NCI-H510A (cell line): ENCODE results near the gene ABCA1.
"Not testable (repeated sequence)": the region's sequence is repeated elsewhere in the genome, so short reads cannot be mapped to it uniquely, and the experiment has no call there.

Experiments used
- DNase-seq: peaks from one replicate; lab custom pipeline; 2025; lab: John Stamatoyannopoulos, UW

Gene ABCA1

GRCh38 chr9:104871961-104872527 lies 55.9 kb downstream of the ABCA1 start:
- no peak for DNase-seq

DNA sequence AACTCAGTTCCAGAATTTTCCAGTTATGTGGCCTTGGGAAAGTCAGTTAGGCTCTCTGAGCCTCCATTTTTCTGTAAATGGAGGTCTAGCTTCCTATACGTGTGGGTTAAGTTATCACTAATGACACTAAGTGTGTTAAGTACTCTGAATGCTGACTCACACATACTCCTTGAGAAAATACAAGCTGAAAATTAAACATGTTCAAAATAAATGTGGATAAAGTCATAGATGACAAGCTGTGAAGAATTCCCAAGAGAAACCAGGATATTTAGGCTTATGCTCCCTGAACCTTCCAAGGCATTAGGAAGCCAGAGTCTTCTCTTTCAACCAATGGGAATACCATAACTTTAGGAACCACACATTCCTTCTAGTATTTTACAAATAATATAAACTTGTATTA lies 58.1 kb downstream of the ABCA1 start:
- DNase-seq, result no peak

DNA sequence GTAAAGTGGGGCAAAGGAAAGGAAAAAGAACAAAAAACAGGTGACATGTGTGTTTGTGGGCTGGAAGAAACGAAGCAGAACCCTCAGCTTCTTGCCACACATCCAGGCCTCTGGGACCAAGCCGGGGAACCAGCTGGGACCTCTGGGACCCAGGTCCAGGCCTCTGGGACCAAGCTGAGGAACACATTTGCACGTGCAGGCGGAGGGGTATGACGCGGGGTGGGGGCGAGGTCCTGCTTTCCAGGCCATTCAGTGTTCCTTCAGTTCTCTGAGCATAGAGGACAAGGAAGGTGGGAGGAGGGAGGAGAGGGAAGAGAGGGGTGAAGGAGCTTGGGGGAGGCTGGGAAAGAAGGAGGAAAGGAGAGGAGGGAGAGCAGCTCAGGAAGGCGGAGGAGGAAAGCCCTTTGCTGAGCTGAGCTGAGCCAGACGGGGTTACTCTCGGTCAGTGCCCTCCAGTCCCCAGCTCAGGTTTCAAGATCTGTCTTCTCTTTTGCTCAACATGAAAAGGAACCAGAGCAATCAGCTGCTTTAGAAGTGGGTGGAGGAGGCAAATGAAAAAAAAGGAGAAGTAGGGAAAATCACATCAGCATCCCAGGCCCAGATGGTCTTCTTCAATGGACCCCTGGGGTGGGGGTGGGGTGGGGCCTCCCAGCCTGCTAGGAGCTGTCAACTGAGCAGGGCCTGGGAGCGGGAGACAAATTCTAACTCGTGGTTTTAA lies 59.1 kb downstream of the ABCA1 start:
- peak; percentile 36 for DNase-seq

DNA sequence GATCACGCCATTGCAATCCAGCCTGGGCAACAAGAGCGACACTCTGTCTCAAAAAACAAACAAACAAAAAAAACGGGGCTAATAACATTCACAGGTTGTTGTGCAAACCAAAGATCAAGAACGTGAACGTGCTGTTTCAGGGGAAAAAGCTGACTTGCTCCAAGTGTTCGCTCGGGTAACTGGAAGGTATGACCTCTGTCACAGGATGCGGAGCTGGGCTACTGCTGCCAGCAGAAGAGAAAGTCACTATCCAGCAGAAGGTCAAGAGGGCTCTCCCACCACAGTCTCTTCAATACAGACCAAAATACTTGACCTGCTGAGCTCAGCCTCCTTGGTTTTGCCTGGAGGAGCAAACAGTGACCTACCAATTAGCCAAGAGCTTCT lies 59.7 kb downstream of the ABCA1 start:
- DNase-seq, result no peak

DNA sequence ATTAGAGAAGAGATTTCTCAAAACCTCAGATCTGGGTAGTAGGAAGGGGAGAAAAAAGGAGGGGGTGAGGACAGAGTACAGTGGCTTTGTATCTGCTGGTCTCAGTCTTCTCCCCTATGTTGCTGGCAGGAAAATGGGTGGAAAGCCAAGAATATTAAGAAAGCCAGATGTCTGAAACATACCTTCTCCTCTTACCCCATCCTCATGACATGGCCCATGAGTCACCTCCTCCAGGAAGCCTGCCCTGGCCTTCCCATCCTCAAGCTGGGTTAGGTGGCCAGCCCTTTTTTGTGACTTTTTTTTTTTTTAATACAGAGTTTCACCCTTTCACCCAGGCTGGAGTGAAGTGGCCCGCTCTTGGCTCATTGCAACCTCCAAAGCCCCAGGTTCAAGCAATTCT lies 61.8 kb downstream of the ABCA1 start:
- no peak for DNase-seq

GRCh38 chr9:104864675-104865104 lies 63.3 kb downstream of the ABCA1 start:
- no peak for DNase-seq

DNA sequence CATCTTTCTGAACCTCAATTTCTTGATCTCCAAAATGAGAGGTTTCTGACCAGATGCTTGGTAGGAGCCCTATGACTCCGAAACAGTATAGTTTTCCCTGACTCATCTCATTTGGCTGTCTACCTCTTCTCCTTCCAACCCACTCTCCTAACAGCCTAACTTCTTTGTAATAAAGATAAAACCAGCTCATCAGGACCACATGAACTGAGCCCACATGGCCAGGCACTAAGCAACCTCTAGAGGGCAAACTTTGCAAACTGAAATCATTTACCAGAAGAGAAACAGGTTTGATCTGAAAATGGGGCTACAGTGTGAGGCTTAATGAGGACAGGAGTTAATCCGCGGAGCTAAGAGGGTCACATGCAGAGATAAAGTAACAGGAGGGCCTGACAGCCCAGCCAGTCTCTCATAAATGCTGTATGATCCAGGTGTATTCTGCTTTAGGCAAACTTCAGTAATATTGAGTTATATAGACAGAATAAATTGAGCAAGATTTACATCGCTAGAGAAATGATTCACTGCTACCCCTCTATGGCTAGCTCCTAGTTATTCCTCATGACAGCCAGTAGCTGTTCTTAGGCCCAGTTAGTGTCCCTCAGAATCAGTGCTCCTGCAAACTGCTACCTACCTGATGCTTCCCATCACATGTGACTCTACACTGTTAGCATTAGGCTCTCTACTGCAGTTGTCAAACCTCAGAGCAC lies 64.6 kb downstream of the ABCA1 start:
- peak; percentile 53 for DNase-seq

DNA sequence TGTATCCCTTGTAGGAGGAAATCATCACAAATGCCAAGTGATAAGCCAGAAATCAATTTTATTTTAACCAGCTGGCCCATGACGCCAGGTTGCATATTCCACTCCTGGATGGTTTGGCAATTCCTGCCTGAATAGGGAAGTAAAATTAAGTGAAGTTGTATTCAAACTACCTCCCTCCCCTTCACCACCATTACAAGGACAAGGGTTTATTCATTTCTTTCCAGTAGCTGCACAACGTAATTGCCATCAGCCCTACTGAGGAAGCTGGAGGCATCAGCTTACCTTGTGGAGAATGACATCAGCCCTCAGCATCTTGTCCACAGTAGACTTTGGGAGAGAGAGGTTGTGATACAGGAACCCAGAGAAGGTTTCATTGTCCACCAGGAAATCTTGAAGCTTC lies 66.6 kb downstream of the ABCA1 start:
- DNase-seq, result no peak

DNA sequence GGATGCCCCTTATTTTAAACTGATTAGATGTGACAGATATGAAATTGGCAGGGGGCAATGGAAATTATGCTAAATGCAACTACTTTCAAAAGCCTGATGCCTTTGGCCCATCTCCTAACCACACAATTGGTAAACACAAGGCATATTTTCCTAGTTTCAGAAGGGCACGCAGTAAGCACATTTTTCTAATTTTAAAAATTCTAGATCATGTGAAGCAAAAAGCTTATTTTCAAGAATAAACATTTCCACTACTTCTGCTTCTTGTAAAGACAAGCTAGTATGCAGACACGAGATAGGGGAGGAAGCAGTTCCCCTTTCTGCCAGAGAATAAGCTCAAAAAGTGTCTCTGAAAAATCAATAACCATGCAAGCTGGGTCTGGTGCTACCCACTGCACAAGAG lies 67.7 kb downstream of the ABCA1 start:
- DNase-seq, result no peak

GRCh38 chr9:104858846-104859245 lies 69.1 kb downstream of the ABCA1 start:
- DNase-seq, result no peak

DNA sequence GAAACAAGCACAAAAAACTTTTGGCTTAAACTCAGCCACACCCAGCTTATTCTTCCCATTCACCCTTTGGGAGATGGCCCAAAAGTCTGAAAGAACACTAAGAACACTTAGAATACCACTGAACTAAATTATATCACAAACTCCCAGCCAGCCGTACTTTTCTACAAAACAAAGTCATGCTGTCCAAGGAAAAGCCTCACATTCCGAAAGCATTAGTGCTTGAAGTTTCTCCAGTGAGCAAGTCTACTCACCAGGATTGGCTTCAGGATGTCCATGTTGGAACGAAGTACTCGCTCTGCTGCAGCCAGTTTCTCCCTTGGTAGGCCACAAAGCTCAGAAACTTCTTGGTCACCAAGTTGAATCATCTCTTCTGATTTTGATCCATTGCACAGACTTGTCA lies 69.7 kb downstream of the ABCA1 start:
- no peak for DNase-seq

DNA sequence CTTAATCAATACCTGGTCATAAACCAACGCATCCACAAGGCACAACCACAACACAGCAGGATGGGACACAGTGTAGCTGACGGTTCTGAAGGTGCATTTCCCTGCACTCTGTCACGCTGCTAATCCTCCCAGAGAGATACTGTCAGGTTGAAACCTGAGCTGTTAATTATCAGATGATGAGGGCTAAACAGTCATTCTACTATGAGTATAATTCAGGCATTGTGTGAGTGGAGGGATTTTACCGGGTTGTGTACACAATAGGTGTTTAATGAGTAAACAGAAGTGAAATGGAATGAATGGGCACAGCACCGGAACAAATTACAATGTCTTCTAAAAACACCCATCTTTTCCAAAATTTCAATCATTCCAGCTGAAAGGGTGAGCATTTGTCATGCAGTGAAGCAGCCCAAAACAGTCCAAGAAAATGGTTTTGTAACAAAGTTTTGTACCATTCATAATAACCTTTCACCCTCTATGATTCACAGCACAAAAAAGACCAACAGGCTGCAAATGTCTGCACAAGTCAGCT lies 71.5 kb downstream of the ABCA1 start:
- DNase-seq, result peak; percentile 46

GRCh38 chr9:104855807-104856206 lies 72.1 kb downstream of the ABCA1 start:
- DNase-seq, result no peak

GRCh38 chr9:104855258-104855657 lies 72.7 kb downstream of the ABCA1 start:
- not testable (repeated sequence) for DNase-seq

GRCh38 chr9:104854613-104855012 lies 73.3 kb downstream of the ABCA1 start:
- no peak for DNase-seq

GRCh38 chr9:104853683-104854082 lies 74.3 kb downstream of the ABCA1 start:
- no peak for DNase-seq

- DNase-seq, result no peak
Measured at GRCh38 chr9:104853159-104853558, 74.8 kb downstream of the ABCA1 start.

DNA sequence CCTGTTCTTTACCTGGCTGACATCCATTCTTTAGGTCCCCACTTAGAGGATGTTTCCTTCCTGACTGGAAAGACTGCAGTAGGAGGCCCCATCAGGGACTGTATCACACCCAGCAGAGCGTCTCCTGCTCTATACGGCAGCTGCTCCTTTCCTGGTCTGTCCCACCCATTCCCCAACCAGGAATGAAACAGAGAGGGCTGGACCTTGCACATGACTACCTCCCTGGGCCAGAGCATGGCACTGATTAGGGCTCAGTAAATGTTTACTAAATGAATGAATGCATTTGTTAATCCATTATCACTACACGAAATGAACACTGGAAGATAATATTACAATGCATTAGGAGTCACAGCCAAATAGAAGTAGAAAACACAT lies 76.4 kb downstream of the ABCA1 start:
- no peak for DNase-seq

GRCh38 chr9:104850786-104851545 lies 77.0 kb downstream of the ABCA1 start:
- DNase-seq, result no peak

DNA sequence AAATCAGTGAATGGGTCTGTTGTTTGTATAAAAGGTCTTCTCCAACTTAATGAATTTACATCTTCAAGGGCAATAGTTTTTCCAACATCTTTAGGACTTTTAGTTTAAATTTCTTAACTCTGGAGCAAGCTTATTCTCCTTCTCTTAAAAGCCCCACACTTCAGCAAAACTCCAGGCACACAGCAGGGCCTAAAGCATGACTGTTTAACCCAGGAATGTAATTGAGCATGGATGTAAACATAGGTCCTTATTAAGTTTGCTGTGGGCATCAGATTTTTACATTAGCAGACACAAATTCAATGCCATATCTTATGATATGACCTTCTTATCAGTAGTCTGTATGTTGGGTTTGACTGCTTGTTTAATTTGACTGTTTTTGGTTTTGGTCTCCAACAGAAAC lies 78.9 kb downstream of the ABCA1 start:
- no peak for DNase-seq

DNA sequence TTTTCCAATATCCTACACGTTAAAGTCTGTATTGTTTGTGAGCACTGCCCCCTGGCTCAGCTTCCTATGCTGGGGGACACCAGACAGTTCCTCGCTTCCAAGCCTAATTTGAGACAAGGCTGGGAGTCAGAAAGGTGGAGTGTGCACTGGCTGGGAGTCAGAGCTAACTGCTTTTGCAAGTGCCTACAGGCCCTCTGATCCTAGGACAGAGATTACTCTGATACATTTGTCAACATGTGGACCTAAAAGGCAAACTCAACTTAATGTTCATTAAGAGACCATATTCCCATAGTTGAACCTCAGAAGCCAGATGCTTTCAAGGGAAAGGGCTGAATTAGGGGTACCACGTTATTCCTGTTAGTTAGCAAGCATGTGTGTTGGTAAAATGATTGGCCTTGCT lies 83.2 kb downstream of the ABCA1 start:
- DNase-seq, result no peak

DNA sequence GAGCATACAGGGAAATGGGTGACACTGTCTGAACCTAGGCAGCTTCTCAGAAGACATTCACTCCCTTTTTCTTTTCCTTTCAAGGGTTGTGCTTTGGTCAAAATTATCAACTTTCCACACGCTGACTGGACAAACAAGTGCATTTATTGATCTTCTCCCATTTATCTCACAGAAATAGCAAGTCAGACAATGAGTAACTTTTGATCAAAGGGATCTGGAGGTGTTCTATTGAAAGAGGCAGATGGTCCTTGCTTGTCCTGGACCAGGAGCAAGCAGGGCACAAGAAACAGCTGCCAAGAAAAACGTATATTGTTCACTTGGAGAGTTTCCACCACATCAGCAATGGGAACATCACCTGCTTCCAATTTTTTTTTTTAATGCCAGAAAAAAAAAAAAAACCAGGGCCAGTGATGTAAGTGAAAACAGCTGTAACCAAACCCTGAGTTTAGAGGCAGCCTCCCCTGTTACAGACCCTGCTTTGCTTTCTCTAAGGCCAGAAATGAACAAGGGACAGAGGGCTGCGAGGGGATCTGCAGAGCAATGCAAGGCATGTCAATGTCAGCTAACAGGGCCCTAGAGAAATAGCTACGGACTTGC lies 84.2 kb downstream of the ABCA1 start:
- no peak for DNase-seq
